H9 (cell line): ENCODE measurements around the gene TMEM198. TPM values are rescaled to one million over a fixed set of nuclear protein-coding genes. Genes with fewer than 3 reads are reported as not detected.

Experiments
- DNase-seq: peaks from one replicate; pipeline ENCODE4 v3.0.0-alpha.2; 2017
- H2AFZ ChIP-seq: one replicate; pipeline ENCODE4 v1.6.1; 2013; ENCODE audit warnings: mild to moderate bottlenecking, low read length, control low read depth, moderate library complexity
- H2AK5ac ChIP-seq: 2 replicates; pipeline ENCODE4 v1.6.1; 2013; ENCODE audit warnings: low read length, control low read depth, mixed read lengths; ENCODE audit not compliant: insufficient read length
- H2BK120ac ChIP-seq: one replicate; pipeline ENCODE4 v1.6.1; 2013; ENCODE audit warnings: low read depth, mild to moderate bottlenecking, low read length, control low read depth, inconsistent platforms; ENCODE audit not compliant: poor library complexity, severe bottlenecking
- H2BK12ac ChIP-seq: 2 replicates; pipeline ENCODE4 v1.6.1; 2013; ENCODE audit warnings: low read length, control low read depth, mixed read lengths, low read depth; ENCODE audit not compliant: insufficient read length
- H2BK15ac ChIP-seq: 2 replicates; pipeline ENCODE4 v1.6.1; 2013; ENCODE audit warnings: low read depth, low read length, control low read depth
- H2BK20ac ChIP-seq: one replicate; pipeline ENCODE4 v1.6.1; 2013; ENCODE audit warnings: low read depth, mild to moderate bottlenecking, low read length, control low read depth, inconsistent platforms; ENCODE audit not compliant: poor library complexity, severe bottlenecking
- H2BK5ac ChIP-seq: 2 replicates; pipeline ENCODE4 v1.6.1; 2013; ENCODE audit warnings: low read length, control low read depth, mixed read lengths; ENCODE audit not compliant: insufficient read length
- H3K14ac ChIP-seq: 2 replicates; pipeline ENCODE4 v1.6.1; 2013; ENCODE audit warnings: low read length, control low read depth; ENCODE audit not compliant: insufficient read depth
- H3K18ac ChIP-seq: 2 replicates; pipeline ENCODE4 v1.6.1; 2013; ENCODE audit warnings: low read depth, mild to moderate bottlenecking, mixed read lengths, low read length, control low read depth; ENCODE audit not compliant: insufficient read length
- H3K23ac ChIP-seq: 2 replicates; pipeline ENCODE4 v1.6.1; 2013; ENCODE audit warnings: low read length, control low read depth, mixed read lengths, low read depth; ENCODE audit not compliant: insufficient read length
- H3K23me2 ChIP-seq: 2 replicates; pipeline ENCODE4 v1.6.1; 2013; ENCODE audit warnings: low read depth, mild to moderate bottlenecking, mixed read lengths, low read length, control low read depth; ENCODE audit not compliant: insufficient read length, poor library complexity, severe bottlenecking
- H3K27ac ChIP-seq: 2 replicates; pipeline ENCODE4 v1.5.1; 2013; ENCODE audit warnings: low read length, control low read depth, mixed read lengths, low read depth; ENCODE audit not compliant: insufficient read length
- H3K27me3 ChIP-seq: 2 replicates; pipeline ENCODE4 v1.6.1; 2013; ENCODE audit warnings: low read length, control low read depth, inconsistent platforms; ENCODE audit not compliant: insufficient read depth
- H3K4ac ChIP-seq: 2 replicates; pipeline ENCODE4 v1.6.1; 2013; ENCODE audit warnings: low read depth, mild to moderate bottlenecking, control low read depth, inconsistent platforms, low read length, moderate library complexity
- H3K4me1 ChIP-seq: 2 replicates; pipeline ENCODE4 v1.6.1; 2013; ENCODE audit warnings: low read length, control low read depth, inconsistent platforms; ENCODE audit not compliant: insufficient read depth
- H3K4me2 ChIP-seq: 2 replicates; pipeline ENCODE4 v1.6.1; 2013; ENCODE audit warnings: low read length, control low read depth, mixed read lengths; ENCODE audit not compliant: insufficient read length, insufficient read depth
- H3K56ac ChIP-seq: 2 replicates; pipeline ENCODE4 v1.6.1; 2013; ENCODE audit warnings: low read depth, mild to moderate bottlenecking, mixed read lengths, low read length, control low read depth; ENCODE audit not compliant: insufficient read length
- H3K79me1 ChIP-seq: 2 replicates; pipeline ENCODE4 v1.6.1; 2013; ENCODE audit warnings: low read depth, mild to moderate bottlenecking, moderate library complexity, low read length, control low read depth, inconsistent platforms; ENCODE audit not compliant: insufficient read depth, poor library complexity, severe bottlenecking
- H3K79me2 ChIP-seq: 2 replicates; pipeline ENCODE4 v1.6.1; 2013; ENCODE audit warnings: low read length, control low read depth, inconsistent platforms; ENCODE audit not compliant: insufficient read depth
- H3K9ac ChIP-seq: 2 replicates; pipeline ENCODE4 v1.6.1; 2013; ENCODE audit warnings: low read length, control low read depth, mixed read lengths; ENCODE audit not compliant: insufficient read length; ENCODE audit errors: extremely low read depth
- H3K9me3 ChIP-seq: one replicate; pipeline ENCODE4 v1.6.1; 2013; ENCODE audit warnings: low read depth, low read length, inconsistent platforms; ENCODE audit not compliant: control insufficient read depth
- H3T11ph ChIP-seq: one replicate; pipeline ENCODE4 v1.6.1; 2013; ENCODE audit warnings: mild to moderate bottlenecking, low read length, control low read depth, inconsistent platforms
- H4K20me1 ChIP-seq: one replicate; pipeline ENCODE4 v1.6.1; 2013; ENCODE audit not compliant: control insufficient read depth, insufficient read length, insufficient read depth
- H4K5ac ChIP-seq: 2 replicates; pipeline ENCODE4 v1.6.1; 2013; ENCODE audit warnings: low read depth, mild to moderate bottlenecking, mixed read lengths, low read length, control low read depth; ENCODE audit not compliant: insufficient read length
- H4K8ac ChIP-seq: replicated peaks from 2 replicates; pipeline ENCODE4 v1.6.1; 2013; ENCODE audit warnings: low read length, control low read depth, mixed read lengths, low read depth; ENCODE audit not compliant: insufficient read length
- H4K91ac ChIP-seq: 2 replicates; pipeline ENCODE4 v1.6.1; 2013; ENCODE audit warnings: low read depth, mild to moderate bottlenecking, moderate library complexity, mixed read lengths, low read length, control low read depth; ENCODE audit not compliant: insufficient read length
- H3K27ac Mint-ChIP-seq, 3 experiments: 2 replicates in 2 of 3; 3 replicates in 1 of 3; pipeline ENCODE4 v1.8.0; 2020 to 2021; ENCODE audit warnings: mixed read lengths in 3 of 3, mild to moderate bottlenecking in 1 of 3, moderate library complexity in 1 of 3
- H3K27me3 Mint-ChIP-seq: 2 replicates; pipeline ENCODE4 v1.8.0; 2021; ENCODE audit warnings: low read depth, mild to moderate bottlenecking, moderate library complexity, mixed read lengths
- H3K36me3 Mint-ChIP-seq, 3 experiments: 2 replicates in 2 of 3; 3 replicates in 1 of 3; pipeline ENCODE4 v1.8.0; 2020 to 2021; ENCODE audit warnings: low read depth in 3 of 3, mixed read lengths in 3 of 3; ENCODE audit not compliant: insufficient read depth in 1 of 3
- H3K4me1 Mint-ChIP-seq, 2 experiments: 2 replicates each; pipeline ENCODE4 v1.8.0; 2020; ENCODE audit warnings: mixed read lengths in 2 of 2
- H3K4me3 Mint-ChIP-seq, 2 experiments: 2 replicates in 1 of 2; 3 replicates in 1 of 2; pipeline ENCODE4 v1.8.0; 2020 to 2021; ENCODE audit warnings: mild to moderate bottlenecking in 2 of 2, mixed read lengths in 2 of 2, moderate library complexity in 1 of 2
- H3K9me3 Mint-ChIP-seq, 2 experiments: 2 replicates in 1 of 2; 3 replicates in 1 of 2; pipeline ENCODE4 v1.8.0; 2020; ENCODE audit warnings: mild to moderate bottlenecking in 2 of 2, mixed read lengths in 2 of 2, moderate library complexity in 1 of 2
- WGBS: extraction: QIAGEN DNeasy Blood & Tissue Kit; methylation state at CpG from one replicate; pipeline ENCODE4 v1.1.7; 2013; ENCODE audit warnings: missing lambda C conversion rate, low lambda C conversion rate, mixed read lengths; ENCODE audit not compliant: insufficient read length; ENCODE audit errors: extremely low coverage; 5-methylcytosine and 5-hydroxymethylcytosine counted together
- total RNA-seq: library from RNA; stranded (reverse); gene quantifications from 2 replicates; pipeline ENCODE4 v1.2.1, GENCODE V29; 2021
- TF ChIP-seq, protein P1 (sequence below): fragments of 200-600 bp; sonication (generic); conservative IDR thresholded peaks from 3 replicates; pipeline ENCODE4 v1.8.0; 2021; ENCODE audit warnings: antibody characterized with exemption, mild to moderate bottlenecking

TMEM198 gene
- total RNA-seq, 1 experiment from 2014 or later = 7.7 TPM

DNA sequence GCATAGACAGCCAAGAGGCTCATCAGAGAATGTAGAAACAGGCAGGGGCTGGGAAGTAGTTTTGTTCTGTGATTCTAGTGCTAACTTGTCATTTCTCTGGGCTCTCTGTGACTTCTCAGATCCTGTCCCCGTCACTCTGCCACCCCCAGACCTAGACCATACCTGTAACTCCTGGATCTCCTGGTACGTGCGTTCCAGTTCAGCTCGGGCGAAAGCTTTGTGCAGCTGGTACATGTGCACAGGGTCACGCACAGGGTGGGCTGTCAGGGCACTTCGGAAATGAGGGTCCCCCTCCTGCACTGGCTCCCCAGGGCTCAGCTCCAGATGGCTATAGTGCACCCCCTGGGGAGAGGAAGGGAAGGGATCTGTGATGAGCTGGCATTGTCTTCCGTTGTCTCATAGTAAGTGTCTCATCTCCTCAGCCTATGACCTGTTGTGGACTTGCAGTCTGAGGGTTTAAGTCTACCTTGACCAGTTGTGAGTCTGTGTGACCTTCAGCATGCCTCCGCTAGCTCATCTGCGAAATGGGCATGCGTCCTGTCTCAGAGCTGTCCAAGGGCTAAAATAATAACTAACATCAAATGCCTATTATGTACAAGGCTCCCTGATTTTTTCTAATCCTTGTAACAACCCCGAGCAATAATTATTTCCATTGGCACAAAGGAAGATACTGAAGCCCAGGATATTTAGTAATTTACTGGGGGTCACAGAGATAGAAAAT lies 2.9 kb upstream of the TMEM198 start:
- H3K27me3 ChIP-seq = no peaks in the 10 kb centered on the region
- WGBS = no CpG with 5 or more reads among the region's 12 CpGs
- no peak overlapping the region for H2BK20ac ChIP-seq
- Mint-ChIP-seq H3K4me1 (peaks cover 39 to 40% of the 10 kb centered on the region in 2 experiments), H3K27me3 (peaks cover 21% of the 10 kb centered on the region), H3K27ac (peak overlapping the region in 1 of 3 experiments; percentile 34; a peak in 1 of 7 replicates), H3K36me3 (peaks cover 18 to 28% (median 21%) of the 10 kb centered on the region in 3 experiments), H3K4me3 (peak overlapping the region in 1 of 2 experiments; percentile 29; a peak in 2 of 5 replicates), H3K9me3 (peaks cover 0 to 4% of the 10 kb centered on the region in 2 experiments; a peak in 1 of 5 replicates)
- no peak overlapping the region for H4K8ac ChIP-seq
- no peaks in the 10 kb centered on the region for H3K79me1 ChIP-seq
- DNase-seq = no peak
- no peak overlapping the region for H2BK12ac ChIP-seq
- H2BK120ac ChIP-seq = no peak overlapping the region
- no peak overlapping the region for H3K56ac ChIP-seq
- H3K27ac ChIP-seq = no peak overlapping the region
- no peak overlapping the region for H3T11ph ChIP-seq
- no peak overlapping the region for H4K5ac ChIP-seq
- no peak overlapping the region for H3K4ac ChIP-seq
- TF ChIP-seq, protein P1, sequence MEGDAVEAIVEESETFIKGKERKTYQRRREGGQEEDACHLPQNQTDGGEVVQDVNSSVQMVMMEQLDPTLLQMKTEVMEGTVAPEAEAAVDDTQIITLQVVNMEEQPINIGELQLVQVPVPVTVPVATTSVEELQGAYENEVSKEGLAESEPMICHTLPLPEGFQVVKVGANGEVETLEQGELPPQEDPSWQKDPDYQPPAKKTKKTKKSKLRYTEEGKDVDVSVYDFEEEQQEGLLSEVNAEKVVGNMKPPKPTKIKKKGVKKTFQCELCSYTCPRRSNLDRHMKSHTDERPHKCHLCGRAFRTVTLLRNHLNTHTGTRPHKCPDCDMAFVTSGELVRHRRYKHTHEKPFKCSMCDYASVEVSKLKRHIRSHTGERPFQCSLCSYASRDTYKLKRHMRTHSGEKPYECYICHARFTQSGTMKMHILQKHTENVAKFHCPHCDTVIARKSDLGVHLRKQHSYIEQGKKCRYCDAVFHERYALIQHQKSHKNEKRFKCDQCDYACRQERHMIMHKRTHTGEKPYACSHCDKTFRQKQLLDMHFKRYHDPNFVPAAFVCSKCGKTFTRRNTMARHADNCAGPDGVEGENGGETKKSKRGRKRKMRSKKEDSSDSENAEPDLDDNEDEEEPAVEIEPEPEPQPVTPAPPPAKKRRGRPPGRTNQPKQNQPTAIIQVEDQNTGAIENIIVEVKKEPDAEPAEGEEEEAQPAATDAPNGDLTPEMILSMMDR = no peak
- H3K18ac ChIP-seq = no peak overlapping the region
- H3K4me1 ChIP-seq = peaks cover 8% of the 10 kb centered on the region; the same call in 1 of the 2 replicates
- no peak overlapping the region for H2BK5ac ChIP-seq
- no peak overlapping the region for H4K91ac ChIP-seq
- no peaks in the 10 kb centered on the region for H3K79me2 ChIP-seq
- H3K23ac ChIP-seq = no peak overlapping the region
- no peak overlapping the region for H3K4me2 ChIP-seq
- no peaks in the 10 kb centered on the region for H3K9me3 ChIP-seq
- H3K14ac ChIP-seq = no peak overlapping the region
- no peak overlapping the region for H2AK5ac ChIP-seq
- peaks cover 16% of the 10 kb centered on the region for H3K23me2 ChIP-seq
- H3K9ac ChIP-seq = no peak overlapping the region
- no peak overlapping the region for H2AFZ ChIP-seq
- H4K20me1 ChIP-seq = no peaks in the 10 kb centered on the region
- H2BK15ac ChIP-seq = no peak overlapping the region
